H1 (cell line): ENCODE data around the gene ZNF814.

Experiments used
- ASH2L ChIP-seq: fragments of 200-600, 300-600 bp; sonication (generic); IDR thresholded peaks from one replicate; pipeline ENCODE4 v1.7.1; 2017; ENCODE audit warnings: low read length
- CTCF ChIP-seq, 3 experiments: IDR thresholded peaks; 1 replicate in 2 of 3; 2 replicates in 1 of 3; pipeline versions ENCODE4 v1.5.1 to v1.6.1; 2011; ENCODE audit warnings: low read length in 3 of 3, mild to moderate bottlenecking in 3 of 3, inconsistent platforms in 2 of 3, low read depth in 1 of 3, moderate library complexity in 1 of 3; ENCODE audit not compliant: insufficient read depth in 1 of 3; ENCODE audit errors: control extremely low read depth in 1 of 3
- HDAC2 ChIP-seq, 2 experiments: fragments of 300-600 bp in 1 of 2; sonication (generic) in 1 of 2; IDR thresholded peaks; 2 replicates each; pipeline ENCODE4 v1.6.1; 2011 to 2012; ENCODE audit warnings: low read depth in 2 of 2, low read length in 2 of 2, mild to moderate bottlenecking in 2 of 2, moderate library complexity in 2 of 2, borderline replicate concordance in 1 of 2, inconsistent platforms in 1 of 2
- JUN ChIP-seq: IDR thresholded peaks from 2 replicates; pipeline ENCODE4 v1.6.1; 2011; ENCODE audit warnings: low read depth, mild to moderate bottlenecking, improper control_type of control experiment, low read length
- MAFK ChIP-seq: IDR thresholded peaks from 2 replicates; pipeline ENCODE4 v1.6.1; 2012; ENCODE audit warnings: low read depth, mild to moderate bottlenecking, improper control_type of control experiment, low read length
- POLR2AphosphoS5 ChIP-seq: IDR thresholded peaks from 2 replicates; pipeline ENCODE4 v1.6.1; 2011; ENCODE audit warnings: low read depth, low read length
- SIN3A ChIP-seq, 2 experiments: IDR thresholded peaks in 1 of 2; conservative IDR thresholded peaks in 1 of 2; 2 replicates each; pipeline ENCODE4 v1.6.1; 2011 to 2012; ENCODE audit warnings: low read length in 2 of 2, improper control_type of control experiment in 1 of 2, low read depth in 1 of 2, mild to moderate bottlenecking in 1 of 2
- TAF7 ChIP-seq: optimal IDR thresholded peaks from 2 replicates; pipeline ENCODE3; 2011; ENCODE audit warnings: low read depth, mild to moderate bottlenecking, inconsistent platforms, low read length, moderate library complexity, borderline replicate concordance
- TEAD4 ChIP-seq: IDR thresholded peaks from 2 replicates; pipeline ENCODE4 v1.6.1; 2012; ENCODE audit warnings: low read depth, low read length, inconsistent platforms, mixed read lengths
- USF2 ChIP-seq: IDR thresholded peaks from 2 replicates; pipeline ENCODE4 v1.6.1; 2011; ENCODE audit warnings: low read length, improper control_type of control experiment
- YY1 ChIP-seq: IDR thresholded peaks from 2 replicates; pipeline ENCODE4 v1.6.1; 2011; ENCODE audit warnings: low read depth, mild to moderate bottlenecking, low read length
- ZNF274 ChIP-seq: IDR thresholded peaks from 2 replicates; pipeline ENCODE4 v1.7.0; 2012; ENCODE audit warnings: low read length, borderline replicate concordance; ENCODE audit errors: extremely low read depth

GRCh38 chr19:57825511-57825910, 63.3 kb downstream of the ZNF814 start:
- no peak for TF ChIP-seq POLR2AphosphoS5
- no peak for TF ChIP-seq USF2
- no peak for TF ChIP-seq MAFK
- TF ChIP-seq TEAD4, result no peak
- no peak for TF ChIP-seq CTCF (IDR thresholded peaks at IDR 0.05; ENCODE audit: control extremely low read depth in 1 of 3, insufficient read depth in 1 of 3, low read depth in 1 of 3, low read length in 3 of 3)
- TF ChIP-seq ZNF274, result no peak
- TF ChIP-seq ASH2L, result no peak
- TF ChIP-seq HDAC2 (IDR thresholded peaks at IDR 0.05; ENCODE audit: borderline replicate concordance in 1 of 2, low read depth in 2 of 2, low read length in 2 of 2), result no peak
- TF ChIP-seq SIN3A (conservative IDR thresholded peaks at IDR 0.05 in 1 of 2, IDR thresholded peaks at IDR 0.05 in 1 of 2; ENCODE audit: low read depth in 1 of 2, low read length in 2 of 2), result no peak
- TF ChIP-seq JUN, result no peak
- TF ChIP-seq YY1, result no peak
- TF ChIP-seq TAF7, result no peak
